GM18519 (cell line): ENCODE data around the gene ITPKC.

Experiments
- ATAC-seq: cut with Tn5 transposase; IDR thresholded peaks from one replicate; pipeline ENCODE4 v1.9.1; 2021; ENCODE audit warnings: mild to moderate bottlenecking, moderate library complexity; ENCODE audit not compliant: unreplicated experiment, low FRiP score

The ITPKC gene

DNA sequence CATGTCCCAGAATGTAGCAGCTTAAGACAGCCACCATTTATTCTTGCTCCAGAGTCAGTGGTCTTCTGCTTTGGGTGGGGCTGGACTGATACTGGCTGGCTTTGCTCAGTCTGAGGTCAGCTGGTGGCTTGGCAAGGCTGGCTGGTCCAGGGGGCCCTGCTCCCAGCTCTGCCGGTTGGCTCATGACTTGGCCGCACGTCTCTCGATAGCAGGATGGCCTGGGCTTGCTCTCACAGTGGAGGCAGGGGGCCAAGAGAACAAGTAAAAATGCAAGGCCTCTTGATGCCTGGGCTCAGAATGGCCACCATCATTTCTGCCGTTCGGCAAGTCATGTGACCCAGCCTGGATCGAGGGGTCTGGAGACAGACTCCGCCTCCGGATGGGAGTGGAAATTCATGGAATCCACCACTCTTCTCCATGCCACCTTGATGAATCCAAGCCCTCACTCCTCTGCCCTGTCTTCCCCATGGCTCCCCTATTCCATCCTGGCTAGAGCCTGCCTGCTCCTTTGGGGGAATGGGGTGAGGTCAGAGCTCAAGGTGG lies 20.3 kb downstream of the ITPKC start:
- ATAC-seq, result no peak

DNA sequence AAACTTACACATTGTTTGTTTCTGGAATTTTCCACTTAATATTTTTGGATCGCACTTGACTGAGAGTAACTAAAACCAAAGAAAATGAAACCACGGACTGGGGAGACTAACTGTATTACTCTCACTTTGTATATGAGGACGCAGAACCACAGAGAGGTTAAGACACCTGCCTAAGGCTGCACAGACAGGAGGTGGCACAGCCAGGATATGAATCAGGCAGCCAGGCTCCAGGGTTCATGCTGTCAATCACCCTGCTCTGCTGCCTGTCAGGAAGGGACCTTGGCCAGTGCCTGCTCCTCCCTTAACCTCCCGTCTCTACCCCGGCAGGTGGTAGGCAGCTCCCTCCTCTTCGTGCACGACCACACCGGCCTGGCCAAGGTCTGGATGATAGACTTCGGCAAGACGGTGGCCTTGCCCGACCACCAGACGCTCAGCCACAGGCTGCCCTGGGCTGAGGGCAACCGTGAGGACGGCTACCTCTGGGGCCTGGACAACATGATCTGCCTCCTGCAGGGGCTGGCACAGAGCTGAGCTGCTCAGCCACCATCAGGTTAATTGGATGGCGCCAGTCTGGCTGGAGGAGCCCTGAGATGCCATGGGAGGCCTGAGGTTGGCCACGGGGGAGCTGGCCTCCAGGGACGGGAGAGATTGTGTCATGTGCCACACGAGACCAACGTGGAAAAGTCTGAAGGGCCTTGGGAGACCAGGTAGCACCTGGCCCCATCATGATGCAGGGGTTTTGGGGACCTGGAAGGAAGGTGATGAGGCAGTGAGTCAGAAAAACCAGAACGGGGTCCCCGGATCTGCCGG lies 22.3 kb downstream of the ITPKC start:
- ATAC-seq, result no peak

DNA sequence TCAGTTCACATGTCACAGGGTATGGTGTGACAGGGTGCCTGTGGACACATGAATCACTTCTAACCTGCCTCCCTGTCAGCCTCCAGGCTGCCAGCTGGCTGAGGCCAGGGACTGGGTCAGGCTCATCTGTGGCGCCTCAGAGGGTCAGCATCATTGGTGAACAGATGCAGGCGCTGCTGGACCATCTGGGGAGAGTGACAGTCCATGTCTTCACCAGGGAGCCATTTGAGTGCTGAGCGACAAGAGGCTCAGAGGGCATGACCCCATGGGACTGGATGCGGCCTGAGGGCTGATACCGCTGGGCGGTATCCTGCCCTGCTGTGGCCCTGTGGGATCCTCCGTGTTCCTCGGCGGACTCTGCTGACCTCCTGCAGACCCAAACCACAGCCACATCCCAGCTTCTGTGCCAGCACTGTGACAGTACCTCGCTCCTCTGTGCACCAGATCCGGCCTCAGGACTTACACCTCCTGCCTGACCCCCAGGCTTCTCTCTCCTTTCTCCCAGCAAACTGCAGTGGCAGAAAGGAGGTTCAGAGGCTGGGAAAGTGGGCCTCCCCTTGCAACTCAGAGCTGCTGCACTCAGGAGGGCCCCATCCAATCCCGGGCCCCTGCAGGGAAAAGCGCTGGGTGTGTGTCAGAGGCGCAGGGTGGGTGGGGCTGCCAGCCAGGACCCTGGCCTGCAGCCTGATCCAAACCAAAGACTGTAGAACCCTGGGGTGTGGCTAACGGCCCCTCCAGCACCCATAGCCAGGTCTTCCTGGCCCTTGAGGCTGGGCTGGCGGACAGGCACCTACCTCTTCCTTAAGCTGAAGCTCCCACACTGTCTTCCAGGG lies 23.2 kb downstream of the ITPKC start:
- ATAC-seq, result no peak

DNA sequence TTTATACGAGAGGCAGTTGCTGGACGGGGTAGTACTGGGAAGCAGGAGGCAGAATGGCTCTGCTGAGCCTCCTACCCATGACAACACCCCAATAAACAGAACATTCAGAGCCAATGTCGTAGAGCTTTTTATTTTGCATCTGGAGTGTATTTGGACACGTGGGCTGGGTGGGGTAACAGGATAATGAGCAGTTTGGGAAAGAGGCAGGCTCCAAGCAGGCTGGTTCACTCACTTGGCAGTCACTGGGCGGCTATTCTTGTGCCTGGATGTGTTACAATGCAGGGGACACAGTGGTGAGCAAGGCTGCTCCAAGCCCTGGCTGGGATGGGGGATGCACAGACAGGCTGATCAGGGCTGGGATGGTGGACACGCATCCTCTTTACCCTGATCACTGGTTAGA lies 23.8 kb downstream of the ITPKC start:
- ATAC-seq, result no peak

DNA sequence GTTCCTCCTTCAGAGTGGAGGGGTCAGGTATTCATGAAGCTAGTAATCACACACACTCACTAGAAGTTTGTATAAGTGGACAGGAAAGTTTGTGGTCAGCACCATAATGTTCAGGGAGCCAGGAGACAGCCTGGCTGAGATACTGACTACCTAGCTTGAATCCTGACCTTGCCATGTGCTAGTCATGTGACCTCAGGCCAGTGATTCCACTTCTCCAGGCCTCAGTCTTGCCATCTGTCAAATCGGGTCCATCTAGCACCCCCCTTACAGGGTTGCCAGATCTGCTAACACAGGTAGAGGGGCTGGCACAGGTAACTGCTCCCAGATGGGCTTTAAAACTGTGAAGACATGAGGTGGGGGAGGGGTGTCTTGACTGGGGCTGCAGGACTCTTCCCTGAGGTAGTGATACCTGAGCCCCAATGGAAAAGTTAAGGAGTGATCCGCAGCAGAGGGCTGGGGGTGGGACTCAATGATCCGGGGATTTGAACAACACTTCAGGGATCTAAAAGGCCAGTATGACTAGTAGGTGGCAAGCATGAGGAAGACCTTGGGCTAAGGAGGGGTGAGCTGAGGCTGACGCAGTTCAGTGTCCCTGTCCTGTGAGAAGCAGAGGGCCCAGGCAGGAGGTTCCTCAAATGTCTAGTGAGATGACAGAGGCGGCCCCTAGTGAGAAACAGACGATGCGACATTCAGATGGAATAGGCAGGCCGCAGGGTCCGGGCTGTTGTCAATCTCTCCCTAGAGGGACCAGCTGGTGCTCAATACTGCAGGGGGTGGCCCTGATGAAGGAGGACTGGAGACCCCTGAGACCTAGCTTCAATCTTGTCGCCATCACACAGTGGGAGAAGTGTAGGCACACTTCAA lies 24.8 kb downstream of the ITPKC start:
- ATAC-seq, result no peak

DNA sequence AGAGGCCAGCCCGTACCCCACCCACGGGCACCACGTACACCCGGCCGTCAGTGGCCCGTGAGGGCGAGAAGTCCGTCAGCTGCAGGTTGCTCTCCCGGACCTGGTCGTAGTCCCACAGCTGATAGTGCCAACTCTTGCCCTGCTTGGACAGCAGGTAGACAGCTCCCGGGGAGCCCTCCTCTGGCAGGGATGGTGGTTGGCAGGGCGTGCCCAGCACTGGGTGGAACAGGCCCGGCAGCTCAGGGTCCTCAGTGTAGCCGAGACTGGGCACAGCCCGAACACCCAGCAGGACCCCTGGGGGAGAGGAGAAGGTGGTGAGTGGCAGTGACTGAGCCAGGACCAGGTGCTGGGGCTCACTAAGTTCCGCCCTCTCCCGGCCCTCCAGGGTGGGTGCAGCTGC lies 25.6 kb downstream of the ITPKC start:
- ATAC-seq, result no peak

DNA sequence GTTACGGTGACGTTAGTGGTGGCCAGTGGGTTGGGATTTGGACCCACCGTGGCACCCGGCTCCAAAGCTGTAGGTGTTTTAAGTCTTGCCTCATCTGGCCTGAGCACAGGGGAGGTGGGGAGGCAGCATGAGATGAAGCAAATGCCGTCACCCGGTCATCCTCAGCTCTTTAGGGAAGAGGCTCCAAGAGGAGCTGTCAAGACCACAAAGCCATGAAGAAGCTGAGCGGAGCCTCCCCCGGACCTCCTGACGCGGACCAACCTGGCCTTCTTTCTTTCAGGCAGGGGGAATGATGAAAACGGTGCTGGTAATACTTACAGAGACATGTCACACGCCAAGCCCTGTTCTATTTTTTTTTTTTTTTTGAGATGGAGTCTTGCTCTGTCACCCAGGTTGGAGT lies 26.0 kb downstream of the ITPKC start:
- ATAC-seq, result no peak

DNA sequence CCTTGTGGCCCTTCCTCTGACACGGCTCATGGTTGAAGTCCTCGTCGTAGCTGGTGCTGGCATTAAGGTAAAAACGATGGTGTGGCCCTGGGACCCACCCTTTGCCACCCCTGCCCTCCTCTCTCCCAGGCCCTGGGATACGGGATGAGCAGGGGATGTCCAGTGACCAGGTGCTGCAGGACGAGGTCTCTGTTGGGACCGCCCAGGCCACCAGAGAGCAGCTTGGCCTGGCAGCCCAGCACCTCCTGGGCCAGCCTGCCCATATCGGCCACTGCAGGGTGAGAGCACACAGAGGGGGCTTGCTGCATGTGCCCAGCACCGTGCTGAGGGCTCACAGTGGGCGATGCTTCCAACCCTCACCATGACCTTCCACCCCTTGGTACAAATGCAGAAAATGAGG lies 27.0 kb downstream of the ITPKC start:
- ATAC-seq, result no peak

DNA sequence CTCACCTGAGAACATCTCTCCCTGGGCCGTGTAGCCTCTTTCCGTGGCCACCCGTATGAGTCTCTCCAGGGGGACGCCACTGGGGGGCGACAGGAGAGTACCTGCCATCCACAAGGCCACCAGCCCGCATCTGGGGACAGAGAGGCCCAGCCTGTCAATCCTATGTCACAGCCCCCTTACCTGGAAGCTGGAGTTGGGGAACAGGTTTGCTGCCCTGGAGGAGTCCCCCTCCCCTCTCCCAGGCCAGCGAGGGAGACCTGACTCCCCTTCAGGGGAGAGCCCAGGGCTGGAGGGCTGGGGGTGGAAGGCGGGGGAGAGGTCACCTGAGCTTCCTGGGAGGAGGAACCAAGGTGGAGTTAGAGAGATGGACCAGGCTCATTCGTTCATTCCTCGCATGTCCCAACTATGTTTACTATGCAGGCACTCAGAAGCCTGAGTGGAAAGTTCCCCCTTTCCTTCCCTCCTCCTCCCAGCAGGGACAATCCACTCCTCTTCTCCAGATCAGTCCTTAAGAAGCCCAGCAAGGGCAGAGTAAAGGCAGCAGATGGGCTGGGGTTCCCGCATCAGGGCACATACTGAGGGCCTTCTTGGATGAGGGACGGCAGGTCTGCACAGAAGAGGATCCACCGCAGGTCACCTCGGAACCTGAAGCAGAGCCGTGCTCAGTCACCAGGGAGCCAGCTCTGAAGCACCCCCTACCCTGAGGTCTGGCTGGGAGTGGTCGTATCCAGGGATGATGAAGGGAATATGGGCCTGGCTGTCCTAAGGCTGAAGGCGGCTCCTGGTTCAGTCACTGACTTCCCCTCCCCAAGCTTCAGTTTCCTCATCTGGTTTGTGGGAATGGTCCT lies 27.9 kb downstream of the ITPKC start:
- ATAC-seq, result no peak

DNA sequence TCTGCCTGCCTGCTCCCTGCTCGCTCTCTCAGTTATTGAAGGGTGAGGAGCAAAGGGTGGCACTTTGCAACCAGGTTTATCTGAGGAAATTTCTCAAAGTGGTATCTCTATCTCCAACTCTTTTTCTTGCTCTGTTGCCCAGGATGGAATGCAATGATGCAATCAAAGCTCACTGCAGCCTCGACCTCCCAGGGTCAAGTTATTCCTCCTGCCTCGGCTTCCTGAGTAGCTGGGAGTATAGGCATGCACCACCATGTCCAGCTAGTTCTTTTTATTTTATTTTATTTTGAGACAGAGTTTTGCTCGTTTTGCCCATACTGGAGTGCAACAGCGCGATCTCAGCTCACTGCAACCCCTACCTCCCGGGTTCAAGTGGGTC lies 28.5 kb downstream of the ITPKC start:
- no peak for ATAC-seq

DNA sequence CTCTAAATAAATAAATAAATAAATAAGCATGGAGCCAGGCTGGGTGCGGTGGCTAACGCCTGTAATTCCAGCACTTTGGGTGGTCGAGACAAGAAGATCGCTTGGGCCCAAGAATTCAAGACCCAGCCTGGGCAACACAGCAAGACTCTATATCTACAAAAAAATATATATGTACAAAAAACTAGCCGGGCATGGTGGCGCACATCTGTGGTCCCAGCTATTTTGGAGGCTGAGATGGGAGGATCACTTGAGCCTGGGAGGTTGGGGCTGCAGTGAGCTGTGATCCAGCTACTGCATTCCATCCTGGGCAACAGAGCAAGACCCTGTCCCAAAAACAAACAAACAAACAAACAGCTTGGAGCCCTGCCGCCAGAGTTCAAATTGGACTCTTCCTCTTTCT lies 30.6 kb downstream of the ITPKC start:
- no peak for ATAC-seq

DNA sequence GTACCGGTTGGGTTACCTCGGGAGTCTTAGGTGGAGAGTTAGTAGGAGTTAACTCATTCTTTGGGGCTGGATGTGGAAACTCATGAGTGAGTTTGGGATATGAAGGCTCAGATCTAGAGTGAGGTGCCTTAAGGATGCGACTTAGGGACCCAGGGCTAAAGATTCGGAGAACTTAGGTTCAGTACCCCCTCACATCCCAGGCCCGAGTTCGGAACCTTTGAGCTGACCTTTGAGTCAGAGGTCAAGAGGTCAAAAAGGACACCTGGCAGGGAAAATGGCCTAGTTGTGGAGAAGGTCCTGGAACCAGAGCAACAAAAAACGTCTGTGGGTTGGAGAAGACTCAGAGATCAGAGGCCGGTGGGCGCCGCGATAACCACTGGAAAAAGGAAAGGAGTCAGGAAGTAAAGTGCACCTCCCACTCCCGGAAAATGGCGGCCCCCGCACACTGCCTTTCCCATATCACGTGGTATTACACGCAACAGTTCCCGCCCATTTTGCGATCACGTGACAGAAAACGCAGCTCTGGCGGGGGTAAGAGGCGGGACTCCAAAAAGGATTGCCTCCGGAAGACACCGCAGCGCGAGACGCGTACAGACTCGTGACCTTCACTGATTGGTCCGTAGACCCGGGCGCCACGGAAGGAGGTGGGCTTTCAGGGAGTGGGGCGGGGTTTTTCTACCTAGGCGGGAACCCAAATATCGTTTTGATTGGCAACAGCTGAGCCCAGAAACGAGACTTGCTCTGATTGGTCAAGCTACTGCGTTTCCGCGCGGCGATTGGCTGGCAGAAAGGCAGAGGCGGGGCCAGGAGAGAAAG lies 33.4 kb downstream of the ITPKC start, which contains the start of gene ACTMAP:
ACTMAP (minus strand) TSS at position 420 of the 816 bp plus-strand sequence. CDS start 674 bp downstream, outside the sequence.
- peak; percentile 77 for ATAC-seq

DNA sequence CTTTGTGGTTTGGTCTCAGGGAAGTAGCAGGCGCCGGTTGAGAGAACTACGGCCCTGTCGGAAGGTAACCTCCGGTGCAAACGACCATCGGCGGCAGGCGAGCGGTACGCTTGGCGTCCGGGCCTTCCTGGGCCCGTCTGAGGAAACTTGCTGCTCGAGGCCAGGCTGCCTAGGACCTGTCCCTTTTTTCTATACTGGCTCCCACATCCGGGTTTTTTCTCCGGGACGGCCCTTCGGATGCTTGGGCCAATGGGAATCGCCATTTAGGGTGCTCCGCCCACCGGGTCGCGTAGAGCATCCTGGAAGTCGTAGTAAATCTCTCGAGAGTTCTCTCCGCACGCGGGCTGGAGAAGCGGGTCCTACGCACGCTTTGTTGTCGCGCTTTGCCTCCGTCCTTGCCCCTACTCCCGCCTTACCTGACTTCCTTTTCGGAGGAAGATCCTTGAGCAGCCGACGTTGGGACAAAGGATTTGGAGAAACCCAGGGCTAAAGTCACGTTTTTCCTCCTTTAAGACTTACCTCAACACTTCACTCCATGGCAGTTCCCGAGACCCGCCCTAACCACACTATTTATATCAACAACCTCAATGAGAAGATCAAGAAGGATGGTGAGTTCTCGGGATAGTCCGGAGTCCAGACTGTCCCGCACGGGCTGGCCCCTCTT lies 34.1 kb downstream of the ITPKC start, which contains the start of gene SNRPA:
SNRPA (plus strand) TSS at position 330 of the 664 bp plus-strand sequence; CDS start at position 536, 206 bp downstream.
- peak; percentile 41 for ATAC-seq

DNA sequence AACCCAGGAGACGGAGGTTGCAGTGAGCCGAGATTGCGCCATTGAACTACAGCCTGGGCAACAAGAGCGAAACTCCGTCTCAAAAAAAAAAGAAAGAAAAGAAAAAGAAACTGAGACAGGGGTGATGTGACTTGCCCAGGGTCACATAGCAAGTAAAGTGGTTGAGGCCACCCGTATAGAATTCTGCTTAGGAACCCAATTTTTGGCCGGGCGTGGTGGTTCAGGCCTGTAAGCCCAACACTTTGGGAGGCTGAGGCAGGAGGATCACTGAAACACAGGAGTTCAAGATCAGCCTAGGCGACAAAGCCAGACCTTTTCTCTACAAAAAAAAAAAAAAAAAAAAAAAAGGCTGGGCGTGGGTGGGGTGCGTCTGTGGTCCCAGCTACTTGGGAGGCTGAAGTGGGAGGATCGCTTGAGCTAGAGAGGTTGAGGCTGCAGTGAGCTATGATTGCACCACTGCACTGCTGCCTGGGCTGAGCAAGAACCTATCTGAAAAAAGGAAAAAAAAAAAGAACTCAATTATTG lies 35.4 kb downstream of the ITPKC start:
- ATAC-seq, result no peak

DNA sequence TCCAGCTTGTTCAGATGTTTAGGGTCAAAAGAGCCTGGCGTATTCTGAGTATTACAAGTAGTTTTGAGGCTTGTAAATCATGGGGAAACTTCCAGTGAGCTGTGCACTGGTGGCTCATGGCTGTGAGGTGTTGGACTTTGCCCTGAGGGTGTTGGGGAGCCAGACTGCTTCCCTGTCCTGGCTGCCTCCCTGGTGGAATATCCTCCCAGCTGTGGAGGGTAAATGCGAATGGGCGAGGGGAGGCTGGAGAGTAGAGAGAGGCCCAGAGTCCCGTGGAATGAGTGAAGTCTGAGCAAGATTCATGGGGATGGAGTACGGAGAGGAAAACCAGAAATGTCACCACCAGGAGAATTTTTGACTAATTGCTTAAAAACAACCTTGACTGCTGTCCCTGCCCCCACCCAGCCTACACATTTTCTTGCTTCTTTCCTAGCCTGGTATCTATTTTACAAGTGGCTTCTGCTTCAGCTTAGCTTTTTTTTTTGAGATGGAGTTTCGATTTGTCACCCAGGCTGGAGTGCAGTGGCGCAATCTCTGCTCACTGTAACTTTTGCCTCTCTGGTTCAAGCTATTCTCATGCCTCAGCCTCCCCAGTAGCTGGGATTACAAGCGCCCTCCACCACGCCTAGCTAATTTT lies 37.8 kb downstream of the ITPKC start:
- ATAC-seq, result no peak

DNA sequence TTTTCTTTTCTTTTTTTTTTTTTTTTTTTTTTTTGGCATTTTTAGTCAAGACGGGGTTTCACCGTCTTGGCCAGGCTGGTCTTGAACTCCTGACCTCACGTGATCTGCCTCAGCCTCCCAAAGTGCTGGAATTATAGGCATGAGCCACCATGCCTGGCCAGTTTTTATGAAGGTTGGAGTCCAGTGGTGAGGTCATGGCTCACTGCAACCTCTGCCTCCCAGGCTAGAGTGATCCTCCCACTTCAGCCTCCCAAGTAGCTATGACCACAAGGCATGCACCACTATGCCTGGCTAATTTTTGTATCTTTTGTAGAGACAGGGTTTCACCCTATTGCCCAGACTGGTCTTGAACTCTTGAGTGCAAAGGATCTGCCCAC lies 38.3 kb downstream of the ITPKC start:
- no peak for ATAC-seq

DNA sequence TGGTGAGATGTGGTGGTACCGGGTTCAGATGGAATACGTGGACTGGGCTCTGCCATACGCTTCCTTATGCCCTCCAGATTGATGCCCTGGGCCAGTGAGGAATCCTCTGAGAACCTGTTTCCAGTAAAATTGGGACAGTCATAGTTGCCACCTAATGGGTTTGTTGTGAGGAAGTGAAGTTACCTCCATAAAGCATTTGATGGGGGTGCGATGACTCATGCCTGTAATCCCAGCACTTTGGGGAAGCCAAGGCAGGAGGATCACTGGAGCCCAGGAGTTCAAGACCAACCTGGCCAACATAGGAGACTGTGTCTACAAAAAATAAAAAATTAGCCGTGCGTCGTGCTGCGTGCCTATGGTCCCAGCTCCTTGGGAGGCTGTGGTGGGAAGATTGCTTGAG lies 38.9 kb downstream of the ITPKC start:
- no peak for ATAC-seq
